ENCODE data around the gene SNX22.

GRCh38 chr15:64182859-64183370 lies 31.4 kb downstream of the SNX22 start:
- no peak for TF ChIP-seq POLR2AphosphoS5 (IDR thresholded peaks at IDR 0.05; ENCODE audit: low read depth)
- TF ChIP-seq, protein P1, sequence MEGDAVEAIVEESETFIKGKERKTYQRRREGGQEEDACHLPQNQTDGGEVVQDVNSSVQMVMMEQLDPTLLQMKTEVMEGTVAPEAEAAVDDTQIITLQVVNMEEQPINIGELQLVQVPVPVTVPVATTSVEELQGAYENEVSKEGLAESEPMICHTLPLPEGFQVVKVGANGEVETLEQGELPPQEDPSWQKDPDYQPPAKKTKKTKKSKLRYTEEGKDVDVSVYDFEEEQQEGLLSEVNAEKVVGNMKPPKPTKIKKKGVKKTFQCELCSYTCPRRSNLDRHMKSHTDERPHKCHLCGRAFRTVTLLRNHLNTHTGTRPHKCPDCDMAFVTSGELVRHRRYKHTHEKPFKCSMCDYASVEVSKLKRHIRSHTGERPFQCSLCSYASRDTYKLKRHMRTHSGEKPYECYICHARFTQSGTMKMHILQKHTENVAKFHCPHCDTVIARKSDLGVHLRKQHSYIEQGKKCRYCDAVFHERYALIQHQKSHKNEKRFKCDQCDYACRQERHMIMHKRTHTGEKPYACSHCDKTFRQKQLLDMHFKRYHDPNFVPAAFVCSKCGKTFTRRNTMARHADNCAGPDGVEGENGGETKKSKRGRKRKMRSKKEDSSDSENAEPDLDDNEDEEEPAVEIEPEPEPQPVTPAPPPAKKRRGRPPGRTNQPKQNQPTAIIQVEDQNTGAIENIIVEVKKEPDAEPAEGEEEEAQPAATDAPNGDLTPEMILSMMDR (IDR thresholded peaks at IDR 0.05; ENCODE audit: insufficient read depth, low read length), result no peak
